A549 (cell line): ENCODE measurements around the gene SERINC5. TPM values are rescaled to one million over a fixed set of nuclear protein-coding genes. Genes with fewer than 3 reads are reported as not detected.
"Not testable (repeated sequence)": the region's sequence is repeated elsewhere in the genome, so short reads cannot be mapped to it uniquely, and the experiment has no call there.

ENCODE experiments used
- ATAC-seq, 2 experiments: fragments of 200-7000 bp in 1 of 2; fragments of >200 bp in 1 of 2; cut with Nextera tagmentation in 1 of 2; cut with Tn5 transposase in 1 of 2; 3 replicates each; pipeline versions ENCODE4 v1.8.0 to v1.9.1; 2018 to 2020; ENCODE audit warnings: mild to moderate bottlenecking in 1 of 2, moderate library complexity in 1 of 2
- CTCF ChIA-PET: fragments of 300-600 bp; sonication (Branson Sonifier 250); formaldehyde crosslinking; extraction: SDS; loops from one replicate; lab custom pipeline; 2021; ENCODE audit warnings: antibody characterized with exemption, inconsistent platforms; lab: Yijun Ruan, JAX
- POLR2A ChIA-PET: fragments of 350-600 bp; formaldehyde crosslinking; extraction: SDS; loops from one replicate; lab custom pipeline; 2021; ENCODE audit warnings: antibody characterized with exemption, inconsistent platforms; lab: Yijun Ruan, JAX
- DNase-seq, 2 experiments: peaks; one replicate each; pipeline versions ENCODE4 v3.0.0 to v3.0.0-alpha.2; 2011 to 2016; ENCODE audit warnings: low read depth in 1 of 2, low spot score in 1 of 2
- FAIRE-seq: peaks from 2 replicates; lab custom pipeline; 2011; peaks lifted over from hg19 to GRCh38; lab: Jason Lieb, UNC
- H3K27ac ChIP-seq, 2 experiments: fragments of >200 bp; sonication (Bioruptor Twin); formaldehyde crosslinking; 3 replicates each; pipeline ENCODE4 v1.5.1; 2016 to 2017
- H3K4me1 ChIP-seq: fragments of >200 bp; sonication (Bioruptor Twin); formaldehyde crosslinking; 3 replicates; pipeline ENCODE4 v1.6.1; 2016
- H3K4me2 ChIP-seq: fragments of >200 bp; sonication (Bioruptor Twin); formaldehyde crosslinking; 3 replicates; pipeline ENCODE4 v1.6.1; 2016
- H3K4me3 ChIP-seq: fragments of >200 bp; sonication (Bioruptor Twin); formaldehyde crosslinking; 3 replicates; pipeline ENCODE4 v1.5.1; 2016
- H3K9me3 ChIP-seq: fragments of >200 bp; sonication (Bioruptor Twin); formaldehyde crosslinking; 3 replicates; pipeline ENCODE4 v1.6.1; 2016
- BHLHE40 ChIP-seq: IDR thresholded peaks from 2 replicates; pipeline ENCODE4 v1.6.1; 2012; ENCODE audit warnings: low read depth, low read length, inconsistent platforms
- CBX8 ChIP-seq: fragments of 200-600 bp; sonication (generic); IDR thresholded peaks from 2 replicates; pipeline ENCODE4 v1.6.1; 2016
- CTCF ChIP-seq: fragments of >200 bp; sonication (Bioruptor Twin); formaldehyde crosslinking; IDR thresholded peaks from 3 replicates; pipeline ENCODE4 v1.5.1; 2016
- E2F6 ChIP-seq: IDR thresholded peaks from 2 replicates; pipeline ENCODE4 v1.6.1; 2012; ENCODE audit warnings: low read depth, borderline replicate concordance
- EHF ChIP-seq: fragments of 250-450 bp; sonication (Bioruptor Pico); IDR thresholded peaks from 2 replicates; pipeline ENCODE4 v1.5.0; 2020; ENCODE audit warnings: mild to moderate bottlenecking
- FOXS1 ChIP-seq: fragments of 250-450 bp; sonication (Bioruptor Pico); IDR thresholded peaks from 2 replicates; pipeline ENCODE4 v1.5.0; 2020; ENCODE audit warnings: mild to moderate bottlenecking, moderate library complexity
- HES2 ChIP-seq: fragments of >200 bp; sonication (Bioruptor Twin); formaldehyde crosslinking; IDR thresholded peaks from 2 replicates; pipeline ENCODE4 v1.6.1; 2016
- HOXB13 ChIP-seq: fragments of 250-450 bp; sonication (Bioruptor Pico); IDR thresholded peaks from 2 replicates; pipeline ENCODE4 v1.5.0; 2020; ENCODE audit warnings: low read depth, mild to moderate bottlenecking, moderate library complexity
- KDM5A ChIP-seq: fragments of 200-600 bp; sonication (generic); IDR thresholded peaks from 2 replicates; pipeline ENCODE4 v1.6.1; 2016; ENCODE audit warnings: antibody characterized with exemption, mild to moderate bottlenecking
- MAFK ChIP-seq: fragments of 450-650 bp; IDR thresholded peaks from 2 replicates; pipeline ENCODE4 v1.6.1; 2014; ENCODE audit not compliant: partially characterized antibody
- MAX ChIP-seq: IDR thresholded peaks from 2 replicates; pipeline ENCODE4 v1.6.1; 2012
- NPAS2 ChIP-seq: fragments of 250-450 bp; sonication (Bioruptor Pico); IDR thresholded peaks from 2 replicates; pipeline ENCODE4 v1.8.0; 2022; ENCODE audit warnings: mild to moderate bottlenecking, moderate library complexity, borderline replicate concordance
- POLR2A ChIP-seq: IDR thresholded peaks from 2 replicates; pipeline ENCODE4 v1.6.1; 2012; ENCODE audit warnings: mild to moderate bottlenecking, low read length
- RFX5 ChIP-seq: fragments of 450-650 bp; IDR thresholded peaks from 2 replicates; pipeline ENCODE4 v1.7.1; 2014; ENCODE audit warnings: antibody characterized with exemption, mild to moderate bottlenecking, moderate library complexity
- RNF2 ChIP-seq: fragments of 200-600 bp; sonication (generic); IDR thresholded peaks from 2 replicates; pipeline ENCODE4 v1.6.1; 2016; ENCODE audit warnings: low read depth, mild to moderate bottlenecking, antibody characterized with exemption, moderate library complexity, borderline replicate concordance
- SMC3 ChIP-seq: fragments of >200 bp; sonication (Bioruptor Twin); formaldehyde crosslinking; IDR thresholded peaks from 3 replicates; pipeline ENCODE4 v1.6.1; 2018; ENCODE audit warnings: inconsistent platforms
- SREBF2 ChIP-seq: fragments of 450-650 bp; IDR thresholded peaks from 2 replicates; pipeline ENCODE4 v1.6.1; 2014; ENCODE audit warnings: mild to moderate bottlenecking, moderate library complexity
- ZC3H11A ChIP-seq: fragments of 450-650 bp; IDR thresholded peaks from 2 replicates; pipeline ENCODE4 v1.6.1; 2014; ENCODE audit warnings: antibody characterized with exemption, mild to moderate bottlenecking
- ZNF302 ChIP-seq: fragments of 250-450 bp; sonication (Bioruptor Pico); IDR thresholded peaks from 2 replicates; pipeline ENCODE4 v1.9.0; 2021; ENCODE audit warnings: inconsistent platforms, mild to moderate bottlenecking, moderate library complexity
- WGBS: methylation state at CpG from one replicate; pipeline ENCODE4 v1.1.6; 2017; ENCODE audit errors: missing lambda C conversion rate; 5-methylcytosine and 5-hydroxymethylcytosine counted together
- polyA plus RNA-seq, 4 experiments: library from polyadenylated mRNA; depleted of rRNA in 3 of 4; stranded (reverse); fragments of >200 nt; fragmentation: RNase III in 1 of 4; extraction: RNeasy Plus Mini Kit Qiagen cat#74134 plus additional on column Dnase treatment in 1 of 4; gene quantifications; 2 replicates in 3 of 4; 3 replicates in 1 of 4; pipeline ENCODE4 v1.2.3, GENCODE V29; 2011 to 2017

Gene SERINC5
- polyA plus RNA-seq, 2 of the 4 experiments (the other 2 are of a cell fraction) = 7.0 to 13.4 TPM

- no peak for TF ChIP-seq CTCF
- no peak for TF ChIP-seq RFX5
- TF ChIP-seq CBX8 = no peak
- peak; percentile 85 for TF ChIP-seq POLR2A
- no peak for TF ChIP-seq KDM5A
- TF ChIP-seq HES2 = no peak
- TF ChIP-seq MAX = peak; percentile 71
Measured at GRCh38 chr5:80255811-80256712, at the start of gene SERINC5 (continued).

GRCh38 chr5:80302636-80303035 is 46.8 kb upstream of the SERINC5 start:
- TF ChIP-seq SREBF2 (no peak), FOXS1 (CRISPR knock-in tag) (no peak), ZC3H11A (no peak), HOXB13 (CRISPR knock-in tag) (no peak), EHF (CRISPR knock-in tag) (no peak), POLR2A (no peak), BHLHE40 (no peak), RNF2 (no peak)
- WGBS = 83% methylated on average over 11 of the region's 11 CpGs
- ChIA-PET POLR2A (no interaction called here), CTCF (interaction anchor here (9.6 kb wide), 1 partner anchor 212 kb away, joined by 161 read pairs; no protein-coding TSS in a partner anchor)
- ATAC-seq (no peak), DNase-seq (no peak), FAIRE-seq (no peak)
- H3K9me3 ChIP-seq = no peaks in the 10 kb centered on the region
- H3K4me3 ChIP-seq = no peak overlapping the region
- H3K27ac ChIP-seq = no peak overlapping the region
- no peaks in the 10 kb centered on the region for H3K4me1 ChIP-seq
- no peak overlapping the region for H3K4me2 ChIP-seq

GRCh38 chr5:80301342-80301741 is 45.5 kb upstream of the SERINC5 start:
- DNase-seq, H3K4me3 ChIP-seq, FAIRE-seq, H3K27ac ChIP-seq, POLR2A ChIA-PET, CTCF ChIA-PET, H3K9me3 ChIP-seq, H3K4me1 ChIP-seq, H3K4me2 ChIP-seq, ATAC-seq: not testable (repeated sequence)
- WGBS = no CpG with 5 or more reads among the region's 34 CpGs

GRCh38 chr5:80300796-80301195 is 44.9 kb upstream of the SERINC5 start:
- H3K27ac ChIP-seq, POLR2A ChIA-PET, FAIRE-seq, H3K4me3 ChIP-seq, H3K9me3 ChIP-seq, H3K4me2 ChIP-seq, H3K4me1 ChIP-seq, ATAC-seq, DNase-seq: not testable (repeated sequence)
- CTCF ChIA-PET = interaction anchor here (0.8 kb wide), 1 partner anchor 209 kb away, joined by 3 read pairs; no protein-coding TSS in a partner anchor
- no CpG with 5 or more reads among the region's 27 CpGs for WGBS

- Histone ChIP-seq H3K4me2 (no peak overlapping the region), H3K27ac (no peak overlapping the region), H3K9me3 (no peaks in the 10 kb centered on the region), H3K4me3 (no peak overlapping the region), H3K4me1 (no peaks in the 10 kb centered on the region)
- POLR2A ChIA-PET = no interaction called here
- ATAC-seq = no peak
- DNase-seq = no peak
- no peak for TF ChIP-seq ZC3H11A
- no peak for TF ChIP-seq MAFK
- TF ChIP-seq ZNF302 (CRISPR knock-in tag) = no peak
- TF ChIP-seq SMC3 = no peak
- TF ChIP-seq NPAS2 (CRISPR knock-in tag) = no peak
- no peak for TF ChIP-seq FOXS1 (CRISPR knock-in tag)
- TF ChIP-seq E2F6 = no peak
- WGBS = 64% methylated on average over 8 of the region's 8 CpGs
- FAIRE-seq = no peak
- CTCF ChIA-PET = interaction anchor here (0.8 kb wide), 1 partner anchor 208 kb away, joined by 3 read pairs; no protein-coding TSS in a partner anchor
Measured at GRCh38 chr5:80300125-80300524, 44.3 kb upstream of the SERINC5 start.
